Right lobe of liver (tissue), 6 donors: ENCODE measurements around the gene STARD4. TPM values are rescaled to one million over a fixed set of nuclear protein-coding genes. Genes with fewer than 3 reads are reported as not detected.
A peak's percentile ranks its signal among the peaks of the same experiment; 100 is the strongest.

ENCODE experiments used
- ATAC-seq, 4 donors: fragments of 200-7000 bp; cut with Tn5 transposase; one replicate each; pipeline ENCODE4 v1.9.1; 2020; ENCODE audit warnings: mild to moderate bottlenecking in 4 of 4, moderate library complexity in 4 of 4
- DNase-seq, 3 donors: peaks; one replicate each; pipeline ENCODE4 v3.0.0-alpha.2; 2020
- H3K27ac ChIP-seq, 3 donors: fragments of 200-600 bp; one replicate each; pipeline ENCODE4 v1.8.0; 2022
- H3K27me3 ChIP-seq, 2 donors: fragments of 200-600 bp; one replicate each; pipeline ENCODE4 v1.8.0; 2022
- H3K36me3 ChIP-seq, 4 donors: fragments of 200-600 bp; sonication (generic) in 1 of 4; one replicate each; pipeline versions ENCODE4 v1.5.1 to v1.8.0; 2017 to 2022; ENCODE audit warnings: control low read depth in 1 of 4
- H3K4me1 ChIP-seq, 4 donors: fragments of 200-600 bp; sonication (generic) in 1 of 4; one replicate each; pipeline versions ENCODE4 v1.5.1 to v1.8.0; 2017 to 2022; ENCODE audit warnings: control low read depth in 1 of 4
- H3K4me3 ChIP-seq, 3 donors: fragments of 200-600 bp; one replicate each; pipeline ENCODE4 v1.8.0; 2022
- H3K9me3 ChIP-seq, 4 donors: fragments of 200-600 bp; sonication (generic) in 1 of 4; one replicate each; pipeline versions ENCODE4 v1.5.1 to v1.8.0; 2017 to 2022; ENCODE audit warnings: control low read depth in 1 of 4
- CTCF ChIP-seq, 4 donors: fragments of 200-600 bp in 3 of 4; fragments of 450-650 bp in 1 of 4; IDR thresholded peaks; one replicate each; pipeline versions ENCODE4 v1.5.1 to v1.8.0; 2016 to 2022; ENCODE audit warnings: antibody characterized with exemption in 4 of 4, mild to moderate bottlenecking in 2 of 4
- POLR2A ChIP-seq: fragments of 450-650 bp; IDR thresholded peaks from one replicate; pipeline ENCODE4 v1.6.1; 2017; ENCODE audit warnings: antibody characterized with exemption, mild to moderate bottlenecking
- WGBS: methylation state at CpG from one replicate; pipeline ENCODE4 v1.1.6; 2018; ENCODE audit warnings: low coverage, low lambda C conversion rate; ENCODE audit not compliant: insufficient coverage; ENCODE audit errors: missing lambda C conversion rate; 5-methylcytosine and 5-hydroxymethylcytosine counted together
- intact Hi-C, 2 donors: fragments of 100-400 bp; cut with DNase I; formaldehyde crosslinking; loops; one replicate each; pipeline versions ENCODE4 v1.11.2 to v1.14.1; 2022
- total RNA-seq, 6 experiments: library from RNA; depleted of rRNA in 2 of 6; stranded (reverse); fragments of >200 nt in 2 of 6; fragmentation: NEBNext Ultra II Directional in 3 of 6; extraction: Animal tissue kit (Norgen Biotek cat#: 25700) in 3 of 6; gene quantifications; one replicate each; pipeline versions ENCODE4 v1.1.0 to v1.2.4, GENCODE V29; 2016 to 2023
- donor health status: DM: no; HTN: yes; CAD: no.
- donor health status: DM: no; HTN: no; CAD: no.
- donor health status: DM: no; HTN: no; CAD: no.
- donor health status: DM: no; HTN: yes; CAD: no.
- donor health status: DM: no; HTN: yes; CAD: no.

Gene STARD4
- total RNA-seq, 6 experiments from 2014 or later: 6.4 to 30.5 (median 18.1) TPM

- 46% methylated on average over 5 of the region's 5 CpGs for WGBS
- H3K27ac ChIP-seq: no peak overlapping the region
- H3K4me3 ChIP-seq: no peak overlapping the region
- ATAC-seq: no peak
- intact Hi-C loops: loop anchor here in 1 of 2 donors (10.0 kb wide), 1 partner anchor 612 kb away; no protein-coding TSS in a partner anchor
- no peak for TF ChIP-seq CTCF (IDR thresholded peaks at IDR 0.05)
- no peak for TF ChIP-seq POLR2A
- no peaks in the 10 kb centered on the region for H3K4me1 ChIP-seq
- no peak for DNase-seq
- no peaks in the 10 kb centered on the region for H3K27me3 ChIP-seq
- no peaks in the 10 kb centered on the region for H3K36me3 ChIP-seq
- H3K9me3 ChIP-seq: no peaks in the 10 kb centered on the region
Observed at GRCh38 chr5:111532886-111533582, 20.7 kb upstream of the STARD4 start.

- intact Hi-C loops: loop anchor here in 1 of 2 donors (10.0 kb wide), 1 partner anchor 614 kb away; no protein-coding TSS in a partner anchor
- H3K27ac ChIP-seq: no peak overlapping the region
Observed at GRCh38 chr5:111530298-111530740, 18.0 kb upstream of the STARD4 start.

GRCh38 chr5:111528056-111528455 is 15.7 kb upstream of the STARD4 start:
- no peak for TF ChIP-seq CTCF (IDR thresholded peaks at IDR 0.05)
- TF ChIP-seq POLR2A: no peak
- WGBS: 81% methylated on average over 3 of the region's 3 CpGs
- Histone ChIP-seq H3K4me3 (no peak overlapping the region), H3K27me3 (no peaks in the 10 kb centered on the region), H3K9me3 (no peaks in the 10 kb centered on the region), H3K27ac (no peak overlapping the region), H3K36me3 (no peaks in the 10 kb centered on the region), H3K4me1 (no peaks in the 10 kb centered on the region)
- intact Hi-C loops: no loop called here
- ATAC-seq: no peak
- DNase-seq: no peak

More at GRCh38 chr5:111530298-111530740, 18.0 kb upstream of the STARD4 start:
- ATAC-seq (peak; percentile 82 to 96 (median 91)), DNase-seq (peak; percentile 62 to 71 (median 64))
- no peaks in the 10 kb centered on the region for H3K27me3 ChIP-seq
- TF ChIP-seq CTCF (IDR thresholded peaks at IDR 0.05): no peak
- no peak for TF ChIP-seq POLR2A
- H3K4me3 ChIP-seq: no peak overlapping the region
- no peaks in the 10 kb centered on the region for H3K4me1 ChIP-seq
- H3K36me3 ChIP-seq: no peaks in the 10 kb centered on the region
- H3K9me3 ChIP-seq: no peaks in the 10 kb centered on the region
- WGBS: 27% methylated on average over 10 of the region's 10 CpGs

GRCh38 chr5:111520908-111521307 is 8.6 kb upstream of the STARD4 start:
- ATAC-seq: peak; percentile 32 to 76 (median 46)
- intact Hi-C loops: no loop called here
- TF ChIP-seq CTCF (IDR thresholded peaks at IDR 0.05) (no peak), POLR2A (no peak)
- Histone ChIP-seq H3K4me1 (peaks cover 0 to 5% (median 0%) of the 10 kb centered on the region in 4 donors), H3K4me3 (no peak overlapping the region), H3K27me3 (no peaks in the 10 kb centered on the region), H3K27ac (no peak overlapping the region), H3K9me3 (no peaks in the 10 kb centered on the region), H3K36me3 (no peaks in the 10 kb centered on the region)
- no peak for DNase-seq
- 27% methylated on average over 3 of the region's 3 CpGs for WGBS
